BLaER1 treated with 17β-estradiol and CSF1 and Interleukin-3, amounts not matched to agents 10 nM and 100 nM (cell line): ENCODE data around the gene KAZN.

Experiments
- H3K27ac ChIP-seq, 11 experiments: shearing (Covaris generic); formaldehyde crosslinking; 2 replicates each; pipeline ENCODE4 v1.8.1; 2022
- H3K27me3 ChIP-seq, 11 experiments: shearing (Covaris generic); formaldehyde crosslinking; 2 replicates each; pipeline ENCODE4 v1.8.1; 2022
- H3K36me3 ChIP-seq, 11 experiments: shearing (Covaris generic); formaldehyde crosslinking; 2 replicates each; pipeline ENCODE4 v1.8.1; 2022
- H3K4me1 ChIP-seq, 10 experiments: shearing (Covaris generic); formaldehyde crosslinking; 2 replicates each; pipeline ENCODE4 v1.8.1; 2022
- H3K4me2 ChIP-seq, 11 experiments: shearing (Covaris generic); formaldehyde crosslinking; 2 replicates each; pipeline ENCODE4 v1.8.1; 2022
- H3K4me3 ChIP-seq, 10 experiments: shearing (Covaris generic); formaldehyde crosslinking; 2 replicates each; pipeline ENCODE4 v1.8.1; 2022
- H3K9ac ChIP-seq, 11 experiments: shearing (Covaris generic); formaldehyde crosslinking; 2 replicates each; pipeline ENCODE4 v1.8.1; 2022
- H3K9me3 ChIP-seq, 11 experiments: shearing (Covaris generic); formaldehyde crosslinking; replicated peaks in 1 of 11; 2 replicates each; pipeline ENCODE4 v1.8.1; 2022
- H4K20me1 ChIP-seq, 11 experiments: shearing (Covaris generic); formaldehyde crosslinking; 2 replicates each; pipeline ENCODE4 v1.8.1; 2022
- Cebpa-rat ChIP-seq, 11 experiments: shearing (Covaris generic); IDR thresholded peaks; 2 replicates each; pipeline ENCODE4 v1.8.1; 2022

KAZN gene

DNA sequence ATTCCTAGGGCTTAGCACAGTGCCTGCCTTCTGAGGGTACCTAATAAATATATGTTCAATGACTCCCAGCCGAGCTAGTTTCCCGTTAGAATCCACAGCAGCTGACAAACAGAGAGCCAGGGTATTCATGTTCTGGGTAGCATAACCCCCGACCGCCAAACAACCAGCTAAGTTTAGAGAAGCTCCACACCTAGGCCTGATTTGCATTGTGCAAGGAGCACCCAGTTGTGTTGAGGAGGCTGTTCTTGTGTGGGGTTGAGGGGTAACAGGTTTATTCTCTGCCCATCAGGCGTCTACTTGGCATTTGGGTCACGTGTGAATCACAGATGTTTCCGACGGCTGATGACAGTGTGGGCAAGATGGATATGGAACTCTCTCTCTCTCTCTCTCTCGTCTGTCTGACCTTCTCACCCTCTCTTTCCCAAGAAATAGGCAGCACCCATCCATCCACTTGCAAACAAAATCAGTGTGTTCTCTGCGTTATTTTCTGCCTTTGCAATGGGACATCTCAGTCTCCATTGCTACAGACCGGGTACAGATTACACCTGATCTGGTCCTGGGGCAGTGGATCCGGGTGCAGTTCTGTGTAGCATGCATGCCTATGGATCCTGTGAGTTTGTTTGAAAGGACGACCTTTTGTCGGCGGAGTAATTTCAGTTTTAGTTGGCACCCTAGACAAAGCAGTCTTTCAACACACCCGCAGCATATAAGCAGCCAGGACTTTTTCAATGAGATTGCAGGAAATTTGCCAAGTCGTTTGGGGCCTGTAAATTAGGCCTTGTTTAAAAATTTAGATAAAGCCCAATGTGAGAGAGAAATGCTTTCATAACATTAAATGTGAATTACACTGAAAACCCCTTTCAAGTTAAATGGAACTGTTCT, 29.4 kb downstream of the KAZN start:
- Histone ChIP-seq H3K27me3 (no peaks in the 10 kb centered on the region), H3K9ac (no peak overlapping the region), H3K36me3 (no peaks in the 10 kb centered on the region), H3K4me3 (no peak overlapping the region), H3K4me1 (peaks cover 0 to 3% (median 0%) of the 10 kb centered on the region in 10 experiments; a peak in 2 of 20 replicates), H3K4me2 (no peak overlapping the region), H3K27ac (no peak overlapping the region), H3K9me3 (no peaks in the 10 kb centered on the region; a peak in 1 of 22 replicates), H4K20me1 (no peaks in the 10 kb centered on the region)
- no peak for TF ChIP-seq Cebpa-rat (IDR thresholded peaks at IDR 0.05)

DNA sequence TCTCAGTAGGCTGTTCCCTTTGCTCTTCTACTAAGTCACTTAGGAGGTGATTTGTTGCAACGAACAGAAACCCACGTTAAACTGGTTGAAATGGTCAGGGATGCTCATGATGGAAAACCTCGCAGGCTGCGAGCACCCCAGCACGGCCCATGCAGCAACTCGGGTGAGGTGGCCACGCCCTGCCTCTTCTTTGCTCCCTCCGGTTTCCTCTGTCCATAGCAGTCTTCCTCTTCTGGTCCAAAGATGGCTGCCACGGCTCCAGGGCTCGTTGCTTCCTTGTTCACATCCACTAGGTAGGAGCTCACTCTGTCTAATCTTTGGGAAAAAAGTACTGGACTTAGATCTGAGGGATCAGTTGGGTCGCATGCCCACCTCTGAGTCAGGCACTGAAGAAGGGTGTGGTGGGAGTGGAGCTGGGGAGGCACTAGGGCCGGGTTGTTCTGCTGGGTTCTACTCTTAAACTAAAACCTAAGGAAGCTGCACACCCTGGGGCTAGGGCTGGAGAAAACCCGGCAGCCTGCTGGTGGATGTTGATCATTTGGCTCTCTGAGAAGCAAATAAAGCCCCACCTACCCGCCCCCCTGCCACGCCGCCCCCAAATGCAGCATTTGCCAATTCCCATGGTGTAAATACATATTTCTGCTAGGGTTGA, 31.0 kb downstream of the KAZN start:
- no peaks in the 10 kb centered on the region for H3K36me3 ChIP-seq
- no peaks in the 10 kb centered on the region for H3K27me3 ChIP-seq

DNA sequence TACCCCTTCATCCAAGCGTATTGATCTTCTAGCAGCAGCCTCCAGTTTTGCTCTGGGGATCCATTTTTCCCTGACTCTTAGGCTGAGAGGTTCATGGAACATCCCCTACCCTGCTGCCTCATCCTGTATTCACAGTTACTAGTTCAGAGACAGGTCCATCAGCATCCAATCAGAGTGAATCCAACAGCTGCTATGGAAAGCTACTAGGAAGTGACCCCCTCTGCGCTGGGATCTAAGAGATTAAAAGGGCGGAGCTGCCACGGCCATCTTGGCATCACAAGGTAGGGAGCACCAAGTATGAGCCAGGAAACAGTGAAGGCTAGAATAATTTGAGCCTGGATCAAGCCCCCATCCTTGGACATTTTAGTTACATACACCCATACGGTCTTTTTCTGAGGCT, 32.5 kb downstream of the KAZN start:
- no peaks in the 10 kb centered on the region for H3K27me3 ChIP-seq
- TF ChIP-seq Cebpa-rat (IDR thresholded peaks at IDR 0.05), result no peak
- H3K36me3 ChIP-seq, result no peaks in the 10 kb centered on the region
- H3K4me1 ChIP-seq, result peaks cover 0 to 16% (median 10%) of the 10 kb centered on the region in 10 experiments; a peak in 12 of 20 replicates
- no peak overlapping the region for H3K9ac ChIP-seq
- no peaks in the 10 kb centered on the region for H4K20me1 ChIP-seq
- no peak overlapping the region for H3K4me3 ChIP-seq
- H3K27ac ChIP-seq, result no peak overlapping the region
- no peak overlapping the region for H3K4me2 ChIP-seq
- no peaks in the 10 kb centered on the region for H3K9me3 ChIP-seq

More for the DNA sequence above, 31.0 kb downstream of the KAZN start:
- no peak overlapping the region for H3K27ac ChIP-seq
- H3K4me1 ChIP-seq, result peaks cover 0 to 9% (median 4%) of the 10 kb centered on the region in 10 experiments; a peak in 12 of 20 replicates
- no peaks in the 10 kb centered on the region for H3K9me3 ChIP-seq
- H3K4me3 ChIP-seq, result no peak overlapping the region
- H4K20me1 ChIP-seq, result no peaks in the 10 kb centered on the region
- no peak overlapping the region for H3K9ac ChIP-seq
- no peak for TF ChIP-seq Cebpa-rat (IDR thresholded peaks at IDR 0.05)
- no peak overlapping the region for H3K4me2 ChIP-seq

DNA sequence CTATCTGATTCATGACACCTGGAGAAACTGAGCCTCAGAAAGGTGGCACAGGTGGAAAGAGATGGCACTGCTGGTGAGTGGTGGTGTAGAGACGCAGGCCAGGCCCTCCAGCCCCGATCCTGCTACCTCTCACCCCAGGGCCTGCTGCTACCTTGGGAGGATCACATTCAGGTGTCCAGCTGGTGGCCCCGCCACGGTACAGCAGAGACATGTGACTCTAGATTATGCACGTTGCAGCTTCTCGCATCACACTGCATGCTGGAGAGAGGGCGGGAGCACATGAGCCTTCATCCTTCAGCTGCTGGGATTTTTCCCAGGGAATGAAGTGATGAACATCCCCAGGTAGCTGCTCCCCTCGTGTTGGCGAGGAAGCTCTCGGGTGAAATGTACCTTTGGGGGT, 32.9 kb downstream of the KAZN start:
- Histone ChIP-seq H3K4me2 (no peak overlapping the region), H3K9me3 (no peaks in the 10 kb centered on the region), H3K4me3 (no peak overlapping the region), H3K9ac (no peak overlapping the region), H4K20me1 (no peaks in the 10 kb centered on the region), H3K4me1 (peaks cover 0 to 16% (median 10%) of the 10 kb centered on the region in 10 experiments; a peak in 12 of 20 replicates), H3K27me3 (no peaks in the 10 kb centered on the region), H3K36me3 (no peaks in the 10 kb centered on the region), H3K27ac (no peak overlapping the region)
- TF ChIP-seq Cebpa-rat (IDR thresholded peaks at IDR 0.05), result no peak

DNA sequence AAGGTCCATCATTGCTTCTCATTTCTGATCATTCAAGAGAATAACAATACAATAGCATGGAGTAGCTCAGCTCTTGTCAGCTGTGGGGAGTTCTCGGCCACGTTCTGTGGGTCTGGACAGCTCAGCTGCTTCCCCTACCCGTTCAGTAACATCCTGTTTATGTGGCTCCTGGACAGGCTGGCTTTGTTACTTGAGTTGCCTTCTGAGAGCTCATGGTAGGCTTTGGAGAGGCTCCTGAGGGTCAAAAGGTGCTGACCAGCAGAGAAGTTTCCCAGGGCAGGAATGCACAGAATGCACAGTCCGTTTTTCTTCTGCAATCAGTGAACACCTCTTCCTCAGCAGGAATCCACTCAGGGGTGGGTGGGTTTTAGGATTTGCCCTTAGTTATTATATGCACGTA, 36.0 kb downstream of the KAZN start:
- H3K4me3 ChIP-seq, result no peak overlapping the region
- TF ChIP-seq Cebpa-rat (IDR thresholded peaks at IDR 0.05), result no peak
- no peaks in the 10 kb centered on the region for H3K9me3 ChIP-seq
- H3K4me2 ChIP-seq, result peak overlapping the region in 8 of 11 experiments; percentile 15 to 74 (median 43); a peak in 14 of 22 replicates
- H3K4me1 ChIP-seq, result peaks cover 0 to 16% (median 10%) of the 10 kb centered on the region in 10 experiments; a peak in 12 of 20 replicates
- H4K20me1 ChIP-seq, result no peaks in the 10 kb centered on the region
- H3K27ac ChIP-seq, result no peak overlapping the region
- H3K36me3 ChIP-seq, result no peaks in the 10 kb centered on the region
- no peak overlapping the region for H3K9ac ChIP-seq
- no peaks in the 10 kb centered on the region for H3K27me3 ChIP-seq

DNA sequence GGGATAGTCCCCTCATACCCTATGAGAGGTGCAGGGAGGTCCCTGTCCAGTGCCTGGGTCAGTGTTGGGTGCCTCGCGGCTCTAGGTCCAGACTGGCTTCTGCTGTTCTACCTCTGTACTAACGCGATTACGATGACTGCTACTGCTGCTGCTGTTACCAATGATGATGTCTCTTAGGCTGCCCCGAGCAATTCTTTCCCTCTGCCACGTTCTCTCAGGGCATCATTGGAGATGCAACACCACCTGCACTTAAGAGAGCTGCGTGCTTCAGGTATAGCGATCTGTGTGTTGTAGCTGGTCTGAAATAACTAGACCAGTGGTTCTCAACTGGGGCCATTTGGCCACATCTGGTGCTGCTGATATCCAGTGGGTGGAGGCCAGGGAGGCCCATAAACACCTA, 36.9 kb downstream of the KAZN start:
- TF ChIP-seq Cebpa-rat (IDR thresholded peaks at IDR 0.05), result no peak
- H3K36me3 ChIP-seq, result no peaks in the 10 kb centered on the region
- no peak overlapping the region for H3K9ac ChIP-seq
- no peaks in the 10 kb centered on the region for H4K20me1 ChIP-seq
- H3K9me3 ChIP-seq, result no peaks in the 10 kb centered on the region
- H3K4me1 ChIP-seq, result peaks cover 0 to 13% (median 10%) of the 10 kb centered on the region in 10 experiments; a peak in 12 of 20 replicates
- H3K4me2 ChIP-seq, result peak overlapping the region in 1 of 11 experiments; percentile 61; a peak in 1 of 22 replicates
- no peaks in the 10 kb centered on the region for H3K27me3 ChIP-seq
- no peak overlapping the region for H3K4me3 ChIP-seq
- H3K27ac ChIP-seq, result no peak overlapping the region

DNA sequence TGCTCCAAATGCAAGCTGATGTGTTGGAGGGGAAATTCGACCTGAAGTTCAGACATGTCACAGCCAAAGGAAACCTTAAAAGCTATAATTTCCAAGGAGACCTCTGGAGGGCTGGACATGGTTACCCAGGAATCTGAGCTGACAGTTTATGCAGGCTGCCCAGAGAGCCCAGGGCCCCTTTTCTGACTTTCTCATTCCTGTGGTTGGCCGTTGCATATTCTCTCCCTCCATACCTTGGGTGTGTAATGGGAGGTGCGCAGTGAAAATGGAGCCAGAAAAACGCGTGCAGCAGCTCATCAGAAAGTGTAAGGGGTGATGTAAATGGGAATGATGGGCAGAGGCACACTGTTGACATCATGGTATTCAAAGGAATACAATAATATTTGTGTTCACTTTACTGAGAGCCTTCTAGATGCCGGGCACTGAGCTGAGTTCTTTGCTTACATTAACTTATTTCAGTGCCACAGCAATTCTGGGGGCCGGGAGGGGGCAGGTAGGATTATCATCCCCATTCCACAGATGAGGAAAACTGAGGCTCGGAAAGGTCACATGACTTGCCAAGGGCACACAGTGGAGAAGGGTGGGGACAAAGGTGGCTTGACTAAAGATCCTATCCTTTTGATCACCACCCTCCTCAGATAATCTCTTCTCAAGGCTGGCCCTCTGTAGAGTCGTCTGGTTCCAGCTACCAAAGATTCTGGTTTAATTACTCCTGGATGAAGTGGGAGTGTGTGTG, 38.6 kb downstream of the KAZN start:
- Histone ChIP-seq H3K9me3 (peaks cover 0 to 6% (median 2%) of the 10 kb centered on the region in 11 experiments; a peak in 7 of 22 replicates), H3K27me3 (no peaks in the 10 kb centered on the region), H3K9ac (no peak overlapping the region), H3K4me1 (peaks cover 0 to 13% (median 10%) of the 10 kb centered on the region in 10 experiments; a peak in 12 of 20 replicates), H3K4me2 (no peak overlapping the region), H3K36me3 (no peaks in the 10 kb centered on the region), H3K27ac (no peak overlapping the region), H3K4me3 (no peak overlapping the region), H4K20me1 (no peaks in the 10 kb centered on the region)
- no peak for TF ChIP-seq Cebpa-rat (IDR thresholded peaks at IDR 0.05)

DNA sequence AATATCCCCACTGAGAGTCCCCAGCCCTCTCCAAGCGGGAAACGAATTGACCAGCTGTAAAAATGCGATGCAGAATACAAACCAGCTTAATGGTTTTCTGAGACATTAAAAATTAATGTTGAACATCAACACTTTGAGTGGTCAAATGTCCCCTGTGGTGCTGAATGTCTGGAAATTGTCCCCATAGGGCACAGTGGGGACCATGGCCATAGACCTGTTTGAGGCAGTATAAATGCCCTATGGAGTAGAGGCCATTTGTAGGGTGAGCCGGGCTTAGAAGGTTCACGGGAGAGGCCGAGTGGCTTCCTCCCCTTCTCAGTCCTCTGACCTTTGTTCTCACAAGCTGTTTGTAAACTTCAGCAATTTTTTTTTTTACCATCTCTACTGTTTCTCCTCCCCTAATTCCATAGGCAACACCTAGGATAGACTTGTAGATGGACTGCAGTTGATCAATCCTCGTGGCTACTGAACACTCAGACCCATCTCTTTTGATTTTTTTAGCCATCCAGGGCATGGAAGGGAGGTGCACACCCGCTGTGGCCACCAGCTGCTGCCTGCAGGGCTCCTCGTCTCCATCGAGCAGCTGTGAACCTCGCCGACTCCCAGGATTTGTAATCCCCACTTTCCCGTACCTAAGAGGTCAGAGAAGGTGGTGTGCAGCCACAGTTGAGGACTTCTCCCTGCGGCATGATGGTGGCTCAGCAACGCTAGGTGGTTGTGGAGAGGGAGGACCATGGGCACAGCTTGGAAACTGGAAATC, 41.0 kb downstream of the KAZN start:
- Histone ChIP-seq H3K4me2 (no peak overlapping the region), H4K20me1 (no peaks in the 10 kb centered on the region), H3K4me1 (peaks cover 0 to 10% (median 6%) of the 10 kb centered on the region in 10 experiments; a peak in 12 of 20 replicates), H3K9me3 (peaks cover 13 to 30% (median 22%) of the 10 kb centered on the region in 11 experiments), H3K27ac (no peak overlapping the region), H3K9ac (no peak overlapping the region), H3K4me3 (no peak overlapping the region), H3K27me3 (no peaks in the 10 kb centered on the region), H3K36me3 (no peaks in the 10 kb centered on the region)
- TF ChIP-seq Cebpa-rat (IDR thresholded peaks at IDR 0.05), result no peak
